B cell (primary cell): Measurements from ENCODE around the gene IGSF3. TPM values are rescaled to one million over a fixed set of nuclear protein-coding genes. Genes with fewer than 3 reads are reported as not detected.
A peak's percentile ranks its signal among the peaks of the same experiment; 100 is the strongest.

Source experiments
- ATAC-seq: fragments of 200-7000 bp; cut with Tn5 transposase; one replicate; pipeline ENCODE4 v1.10.0; 2021; ENCODE audit warnings: low read depth, mild to moderate bottlenecking, moderate number of reproducible peaks, moderate library complexity
- CTCF ChIA-PET: fragments of 350-600 bp; sonication (Branson Sonifier 250); formaldehyde crosslinking; loops from one replicate; lab custom pipeline; 2021; ENCODE audit warnings: antibody characterized with exemption, inconsistent platforms; lab: Charles Lee
- POLR2A ChIA-PET: fragments of 350-600 bp; sonication (Branson Sonifier 250); formaldehyde crosslinking; loops from one replicate; lab custom pipeline; 2021; ENCODE audit warnings: antibody characterized with exemption; lab: Charles Lee
- DNase-seq: peaks from one replicate; pipeline ENCODE4 v3.0.0; 2013
- H2AFZ ChIP-seq: 2 replicates; pipeline ENCODE4 v1.6.1; 2012; ENCODE audit warnings: mild to moderate bottlenecking, low read depth, low read length; ENCODE audit not compliant: insufficient read depth, poor library complexity, severe bottlenecking
- H3K27ac ChIP-seq, 2 donors: 1 replicate in 1 of 2; 2 replicates in 1 of 2; pipeline ENCODE4 v1.5.1; 2012 to 2013; ENCODE audit warnings: low read length in 2 of 2, mild to moderate bottlenecking in 2 of 2, moderate library complexity in 1 of 2
- H3K27me3 ChIP-seq, 4 experiments: fragments of 200-600 bp in 1 of 4; sonication (generic) in 1 of 4; replicated peaks in 1 of 4; 1 replicate in 2 of 4; 2 replicates in 2 of 4; pipeline versions ENCODE4 v1.6.1 to v1.7.0; 2013 to 2016; ENCODE audit warnings: low read length in 3 of 4, mild to moderate bottlenecking in 2 of 4, mixed read lengths in 1 of 4, moderate library complexity in 1 of 4; ENCODE audit not compliant: insufficient read depth in 4 of 4, control insufficient read depth in 3 of 4; ENCODE audit errors: control extremely low read depth in 1 of 4
- H3K36me3 ChIP-seq, 2 experiments: replicated peaks in 1 of 2; 1 replicate in 1 of 2; 2 replicates in 1 of 2; pipeline versions ENCODE4 v1.6.1 to v1.7.1; 2013; ENCODE audit warnings: low read length in 1 of 2; ENCODE audit not compliant: insufficient read depth in 2 of 2, control insufficient read depth in 1 of 2; ENCODE audit errors: control extremely low read depth in 1 of 2, extremely low read depth in 1 of 2
- H3K4me1 ChIP-seq, 2 donors: fragments of 200-600 bp in 1 of 2; sonication (generic) in 1 of 2; 1 replicate in 1 of 2; 2 replicates in 1 of 2; pipeline versions ENCODE4 v1.5.1 to v1.6.1; 2013 to 2017; ENCODE audit warnings: low read length in 2 of 2; ENCODE audit not compliant: control insufficient read depth in 2 of 2, insufficient read depth in 2 of 2
- H3K4me2 ChIP-seq: replicated peaks from 2 replicates; pipeline ENCODE3; 2012; ENCODE audit warnings: mild to moderate bottlenecking, low read depth, low read length; ENCODE audit not compliant: poor library complexity, severe bottlenecking
- H3K4me3 ChIP-seq, 5 experiments: fragments of 200-600 bp in 1 of 5; sonication (generic) in 1 of 5; 1 replicate in 3 of 5; 2 replicates in 2 of 5; pipeline versions ENCODE4 v1.5.1 to v1.7.0; 2011 to 2016; ENCODE audit warnings: low read length in 4 of 5, mild to moderate bottlenecking in 4 of 5, low read depth in 2 of 5, control low read depth in 1 of 5, moderate library complexity in 1 of 5; ENCODE audit not compliant: insufficient read depth in 1 of 5; ENCODE audit errors: control extremely low read depth in 1 of 5, extremely low read depth in 1 of 5
- H3K79me2 ChIP-seq: fragments of 200-600 bp; sonication (generic); one replicate; pipeline ENCODE4 v1.6.0; 2016; ENCODE audit warnings: low read length; ENCODE audit not compliant: control insufficient read depth, insufficient read depth
- H3K9ac ChIP-seq: fragments of 200-600 bp; sonication (generic); 2 replicates; pipeline ENCODE4 v1.6.1; 2017; ENCODE audit warnings: mild to moderate bottlenecking, low read length, moderate library complexity
- H3K9me3 ChIP-seq, 3 donors: one replicate each; pipeline versions ENCODE4 v1.6.1 to v1.7.1; 2013; ENCODE audit warnings: low read length in 2 of 3; ENCODE audit not compliant: control insufficient read depth in 2 of 3, insufficient read depth in 1 of 3; ENCODE audit errors: control extremely low read depth in 1 of 3
- H4K20me1 ChIP-seq: 2 replicates; pipeline ENCODE4 v1.6.0; 2012; ENCODE audit warnings: mild to moderate bottlenecking, low read length; ENCODE audit not compliant: insufficient read depth, control insufficient read depth, poor library complexity, severe bottlenecking
- H3K27ac Mint-ChIP-seq: one replicate; pipeline ENCODE4 v1.8.0; 2021; ENCODE audit warnings: mixed read lengths
- H3K27me3 Mint-ChIP-seq: one replicate; pipeline ENCODE4 v1.8.0; 2021; ENCODE audit warnings: mixed read lengths
- H3K4me1 Mint-ChIP-seq: one replicate; pipeline ENCODE4 v1.8.0; 2021; ENCODE audit warnings: mixed read lengths
- H3K4me3 Mint-ChIP-seq: one replicate; pipeline ENCODE4 v1.8.0; 2021; ENCODE audit warnings: mixed read lengths
- H3K9me3 Mint-ChIP-seq: one replicate; pipeline ENCODE4 v1.8.0; 2022; ENCODE audit warnings: mixed read lengths; ENCODE audit not compliant: insufficient read depth
- CTCF ChIP-seq: fragments of 200-600 bp; IDR thresholded peaks from one replicate; pipeline ENCODE4 v1.8.0; 2022; ENCODE audit warnings: antibody characterized with exemption, mild to moderate bottlenecking
- EZH2 ChIP-seq: IDR thresholded peaks from 2 replicates; pipeline ENCODE4 v1.6.1; 2012; ENCODE audit warnings: borderline replicate concordance, low read depth, mild to moderate bottlenecking, moderate library complexity, low read length; ENCODE audit not compliant: insufficient read depth, poor library complexity, severe bottlenecking
- WGBS: methylation state at CpG from one replicate; pipeline ENCODE4 v1.1.5; 2013; ENCODE audit warnings: missing lambda C conversion rate; ENCODE audit not compliant: insufficient coverage; 5-methylcytosine and 5-hydroxymethylcytosine counted together
- intact Hi-C: fragments of 100-400 bp; cut with micrococcal nuclease; formaldehyde crosslinking; loops from one replicate; pipeline ENCODE4 v1.10.0; 2022
- polyA plus RNA-seq: library from polyadenylated mRNA; depleted of rRNA; stranded (reverse); fragments of >200 nt; gene quantifications from 2 replicates; pipeline ENCODE4 v1.2.3, GENCODE V29; 2012
- total RNA-seq, 2 donors: library from RNA; stranded (reverse); fragments of 120-200 nt in 1 of 2; gene quantifications; 1 replicate in 1 of 2; 2 replicates in 1 of 2; pipeline versions ENCODE4 v1.2.3 to v1.2.4, GENCODE V29; 2013 to 2022

Gene IGSF3
- total and polyA plus RNA-seq, 2 donors (not counting 1 experiment from before 2014, with no cell fraction given), result 0.49 TPM; not detected in 1

GRCh38 chr1:116585886-116586285 lies 81.6 kb downstream of the IGSF3 start:
- Histone ChIP-seq H3K4me1 (no peaks in the 10 kb centered on the region), H3K27me3 (no peaks in the 10 kb centered on the region), H3K79me2 (no peaks in the 10 kb centered on the region), H3K4me2 (no peak overlapping the region), H3K4me3 (no peak overlapping the region), H2AFZ (peak overlapping the region; percentile 14), H3K9me3 (no peaks in the 10 kb centered on the region), H4K20me1 (no peaks in the 10 kb centered on the region), H3K27ac (no peak overlapping the region), H3K36me3 (no peaks in the 10 kb centered on the region), H3K9ac (no peak overlapping the region)
- POLR2A ChIA-PET, result no interaction called here
- DNase-seq (no peak), ATAC-seq (no peak)
- H3K4me3 Mint-ChIP-seq, result no peak overlapping the region
- intact Hi-C loops, result no loop called here
- no peak for TF ChIP-seq CTCF
- TF ChIP-seq EZH2, result no peak
- CTCF ChIA-PET, result interaction anchor here (1.4 to 2.0 kb wide), 2 partner anchors 10 to 11 kb away, joined by 3 to 10 read pairs; no protein-coding TSS in a partner anchor
- WGBS, result 57% methylated on average over 1 of the region's 1 CpG
- no peaks in the 10 kb centered on the region for H3K27me3 Mint-ChIP-seq
- no peak overlapping the region for H3K27ac Mint-ChIP-seq
- peaks cover 10% of the 10 kb centered on the region for H3K4me1 Mint-ChIP-seq
- H3K9me3 Mint-ChIP-seq, result no peaks in the 10 kb centered on the region

- no peak overlapping the region for H3K4me3 Mint-ChIP-seq
- Histone ChIP-seq H3K27me3 (no peaks in the 10 kb centered on the region), H4K20me1 (no peaks in the 10 kb centered on the region), H3K9ac (no peak overlapping the region), H3K4me3 (no peak overlapping the region), H3K4me1 (no peaks in the 10 kb centered on the region), H3K27ac (no peak overlapping the region), H3K36me3 (no peaks in the 10 kb centered on the region), H3K4me2 (no peak overlapping the region), H2AFZ (no peak overlapping the region), H3K79me2 (no peaks in the 10 kb centered on the region), H3K9me3 (no peaks in the 10 kb centered on the region)
- intact Hi-C loops, result no loop called here
- WGBS, result 98% methylated on average over 3 of the region's 3 CpGs
- TF ChIP-seq EZH2, result no peak
- no peak for TF ChIP-seq CTCF
- H3K9me3 Mint-ChIP-seq, result no peaks in the 10 kb centered on the region
- H3K27ac Mint-ChIP-seq, result no peak overlapping the region
- ChIA-PET POLR2A (no interaction called here), CTCF (interaction anchor here (1.2 kb wide), 1 partner anchor 96 kb away, joined by 3 read pairs; no protein-coding TSS in a partner anchor)
- H3K27me3 Mint-ChIP-seq, result no peaks in the 10 kb centered on the region
- ATAC-seq (no peak), DNase-seq (no peak)
- peaks cover under 1% of the 10 kb centered on the region for H3K4me1 Mint-ChIP-seq
These were observed 86.1 kb downstream of the IGSF3 start for GRCh38 chr1:116581323-116581885.
